Measurements from ENCODE around the gene FES.

Gene FES

GRCh38 chr15:90936823-90937222, 52.5 kb downstream of the FES start:
- Histone ChIP-seq H3K79me2 (ENCODE audit: insufficient read depth, low read length) (no peaks in the 10 kb centered on the region), H3K27me3 (ENCODE audit: insufficient read depth, low read length) (no peaks in the 10 kb centered on the region), H3K36me3 (ENCODE audit: insufficient read depth, low read length) (peaks cover 35% of the 10 kb centered on the region), H3K27ac (ENCODE audit: low read depth, low read length, poor library complexity, severe bottlenecking) (no peak overlapping the region), H3K4me3 (ENCODE audit: low read depth, low read length, poor library complexity, severe bottlenecking) (peak overlapping the region; percentile 75), H3F3A (ENCODE audit: insufficient read depth, low read length) (no peaks in the 10 kb centered on the region), H3K9me2 (ENCODE audit: low read depth, low read length) (no peaks in the 10 kb centered on the region), H4K20me1 (ENCODE audit: insufficient read depth, low read length) (no peaks in the 10 kb centered on the region), H3K4me1 (ENCODE audit: insufficient read depth, low read length, severe bottlenecking) (peaks cover 31% of the 10 kb centered on the region), H3K9ac (ENCODE audit: low read length) (no peak overlapping the region; the same call in 1 of the 2 replicates), H2AFZ (ENCODE audit: low read length) (no peak overlapping the region), H3K4me2 (ENCODE audit: low read length) (peak overlapping the region; percentile 83; the same call in 1 of the 2 replicates), H3K9me3 (ENCODE audit: low read length) (no peaks in the 10 kb centered on the region)
- TF ChIP-seq CTCF (IDR thresholded peaks at IDR 0.05; ENCODE audit: low read length) (no peak), EZH2 (IDR thresholded peaks at IDR 0.05; ENCODE audit: borderline replicate concordance, low read length) (no peak)

GRCh38 chr15:90938261-90938660, 54.0 kb downstream of the FES start:
- no peak overlapping the region for H3K4me2 ChIP-seq (ENCODE audit: low read length)
- H4K20me1 ChIP-seq (ENCODE audit: insufficient read depth, low read length), result no peaks in the 10 kb centered on the region
- peaks cover 49% of the 10 kb centered on the region for H3K36me3 ChIP-seq (ENCODE audit: insufficient read depth, low read length)
- H3K4me3 ChIP-seq (ENCODE audit: low read depth, low read length, poor library complexity, severe bottlenecking), result no peak overlapping the region
- no peaks in the 10 kb centered on the region for H3F3A ChIP-seq (ENCODE audit: insufficient read depth, low read length)
- peaks cover 26% of the 10 kb centered on the region for H3K4me1 ChIP-seq (ENCODE audit: insufficient read depth, low read length, severe bottlenecking)
- H3K9me2 ChIP-seq (ENCODE audit: low read depth, low read length), result no peaks in the 10 kb centered on the region
- H2AFZ ChIP-seq (ENCODE audit: low read length), result no peak overlapping the region
- no peak overlapping the region for H3K27ac ChIP-seq (ENCODE audit: low read depth, low read length, poor library complexity, severe bottlenecking)
- no peaks in the 10 kb centered on the region for H3K79me2 ChIP-seq (ENCODE audit: insufficient read depth, low read length)
- no peak overlapping the region for H3K9ac ChIP-seq (ENCODE audit: low read length)
- H3K9me3 ChIP-seq (ENCODE audit: low read length), result no peaks in the 10 kb centered on the region
- TF ChIP-seq CTCF (IDR thresholded peaks at IDR 0.05; ENCODE audit: low read length), result no peak
- TF ChIP-seq EZH2 (IDR thresholded peaks at IDR 0.05; ENCODE audit: borderline replicate concordance, low read length), result no peak
- H3K27me3 ChIP-seq (ENCODE audit: insufficient read depth, low read length), result no peaks in the 10 kb centered on the region

GRCh38 chr15:90939756-90940155, 55.5 kb downstream of the FES start:
- H3F3A ChIP-seq (ENCODE audit: insufficient read depth, low read length), result no peaks in the 10 kb centered on the region
- TF ChIP-seq CTCF (IDR thresholded peaks at IDR 0.05; ENCODE audit: low read length) (no peak), EZH2 (IDR thresholded peaks at IDR 0.05; ENCODE audit: borderline replicate concordance, low read length) (no peak)
- no peak overlapping the region for H3K4me3 ChIP-seq (ENCODE audit: low read depth, low read length, poor library complexity, severe bottlenecking)
- H2AFZ ChIP-seq (ENCODE audit: low read length), result no peak overlapping the region
- H3K9me3 ChIP-seq (ENCODE audit: low read length), result no peaks in the 10 kb centered on the region
- H3K9ac ChIP-seq (ENCODE audit: low read length), result no peak overlapping the region
- H3K36me3 ChIP-seq (ENCODE audit: insufficient read depth, low read length), result peaks cover 60% of the 10 kb centered on the region
- H3K4me2 ChIP-seq (ENCODE audit: low read length), result no peak overlapping the region
- no peaks in the 10 kb centered on the region for H3K9me2 ChIP-seq (ENCODE audit: low read depth, low read length)
- no peak overlapping the region for H3K27ac ChIP-seq (ENCODE audit: low read depth, low read length, poor library complexity, severe bottlenecking)
- H3K4me1 ChIP-seq (ENCODE audit: insufficient read depth, low read length, severe bottlenecking), result peaks cover 17% of the 10 kb centered on the region
- H3K27me3 ChIP-seq (ENCODE audit: insufficient read depth, low read length), result no peaks in the 10 kb centered on the region
- H3K79me2 ChIP-seq (ENCODE audit: insufficient read depth, low read length), result no peaks in the 10 kb centered on the region
- H4K20me1 ChIP-seq (ENCODE audit: insufficient read depth, low read length), result no peaks in the 10 kb centered on the region

Measured in OCI-LY1 (cell line).